WTC11 (cell line): ENCODE measurements around the gene AASDHPPT. TPM values are rescaled to one million over a fixed set of nuclear protein-coding genes. Genes with fewer than 3 reads are reported as not detected.

ENCODE experiments used
- ATAC-seq: fragments of 200-7000 bp; cut with Tn5 transposase; 2 replicates; pipeline ENCODE4 v1.10.0; 2021; ENCODE audit warnings: mild to moderate bottlenecking, moderate library complexity
- CTCF ChIA-PET: fragments of 300-600 bp; sonication (Branson Sonifier 250); formaldehyde crosslinking; loops from one replicate; lab custom pipeline; 2021; ENCODE audit warnings: antibody characterized with exemption; lab: Charles Lee
- POLR2A ChIA-PET: fragments of 350-600 bp; sonication (Branson Sonifier 250); formaldehyde crosslinking; loops from one replicate; lab custom pipeline; 2021; ENCODE audit warnings: antibody characterized with exemption; lab: Charles Lee
- DNase-seq: peaks from one replicate; pipeline ENCODE4 v3.0.0; 2021; ENCODE audit warnings: low spot score
- H3K27ac Mint-ChIP-seq: 2 replicates; pipeline ENCODE4 v1.8.0; 2021; ENCODE audit warnings: mixed read lengths
- H3K27me3 Mint-ChIP-seq: 2 replicates; pipeline ENCODE4 v1.8.0; 2021; ENCODE audit warnings: low read depth, mild to moderate bottlenecking, moderate library complexity, mixed read lengths
- H3K36me3 Mint-ChIP-seq: 2 replicates; pipeline ENCODE4 v1.8.0; 2021; ENCODE audit warnings: mixed read lengths
- H3K4me1 Mint-ChIP-seq: 2 replicates; pipeline ENCODE4 v1.8.0; 2022; ENCODE audit warnings: mixed read lengths
- H3K4me3 Mint-ChIP-seq: 2 replicates; pipeline ENCODE4 v1.8.0; 2021; ENCODE audit warnings: mild to moderate bottlenecking, moderate library complexity, mixed read lengths
- H3K9me3 Mint-ChIP-seq: 2 replicates; pipeline ENCODE4 v1.8.0; 2021; ENCODE audit warnings: mixed read lengths
- CBFB ChIP-seq: sonication (generic); formaldehyde crosslinking; IDR thresholded peaks from 2 replicates; pipeline ENCODE4 v1.8.1; 2022; ENCODE audit warnings: mild to moderate bottlenecking, low read depth, missing genetic modification reagents
- ELF4 ChIP-seq: sonication (generic); formaldehyde crosslinking; IDR thresholded peaks from 2 replicates; pipeline ENCODE4 v1.8.1; 2022; ENCODE audit warnings: low read depth, mild to moderate bottlenecking, moderate library complexity, missing genetic modification reagents
- ETV6 ChIP-seq: sonication (generic); formaldehyde crosslinking; IDR thresholded peaks from 2 replicates; pipeline ENCODE4 v1.8.1; 2022; ENCODE audit warnings: mild to moderate bottlenecking, missing genetic modification reagents
- IRF2 ChIP-seq: sonication (generic); formaldehyde crosslinking; IDR thresholded peaks from 2 replicates; pipeline ENCODE4 v1.8.0; 2022; ENCODE audit warnings: low read depth, missing genetic modification reagents, borderline replicate concordance
- NFE2L1 ChIP-seq: sonication (generic); formaldehyde crosslinking; IDR thresholded peaks from 2 replicates; pipeline ENCODE4 v1.8.1; 2023; ENCODE audit warnings: missing genetic modification reagents
- TCF7 ChIP-seq: sonication (generic); formaldehyde crosslinking; IDR thresholded peaks from 2 replicates; pipeline ENCODE4 v1.8.0; 2022; ENCODE audit warnings: mild to moderate bottlenecking, low read depth, missing genetic modification reagents, moderate library complexity
- TEAD4 ChIP-seq: sonication (generic); formaldehyde crosslinking; IDR thresholded peaks from 2 replicates; pipeline ENCODE4 v1.8.0; 2022; ENCODE audit warnings: mild to moderate bottlenecking, missing genetic modification reagents
- TP53 ChIP-seq: sonication (generic); formaldehyde crosslinking; IDR thresholded peaks from 2 replicates; pipeline ENCODE4 v1.8.1; 2023; ENCODE audit warnings: mild to moderate bottlenecking, missing genetic modification reagents
- ZNF263 ChIP-seq: sonication (generic); formaldehyde crosslinking; IDR thresholded peaks from 2 replicates; pipeline ENCODE4 v1.8.1; 2022; ENCODE audit warnings: low read depth, mild to moderate bottlenecking, moderate library complexity, missing genetic modification reagents
- total RNA-seq: library from RNA; stranded (reverse); gene quantifications from 3 replicates; pipeline ENCODE4 v1.2.3, GENCODE V29; 2021
- TF ChIP-seq, protein P1 (sequence below): sonication (generic); formaldehyde crosslinking; IDR thresholded peaks from 2 replicates; pipeline ENCODE4 v1.8.0; 2022; ENCODE audit warnings: mild to moderate bottlenecking, missing genetic modification reagents
- TF ChIP-seq, protein P2 (sequence below): sonication (generic); formaldehyde crosslinking; IDR thresholded peaks from 2 replicates; pipeline ENCODE4 v1.8.0; 2022; ENCODE audit warnings: mild to moderate bottlenecking, missing genetic modification reagents
- TF ChIP-seq, protein P3 (sequence below): sonication (generic); formaldehyde crosslinking; IDR thresholded peaks from 2 replicates; pipeline ENCODE4 v1.8.1; 2023; ENCODE audit warnings: mild to moderate bottlenecking, missing genetic modification reagents, borderline replicate concordance
- TF ChIP-seq, protein P4 (sequence below): fragments of 250-450 bp; sonication (Bioruptor Pico); IDR thresholded peaks from 2 replicates; pipeline ENCODE4 v1.9.0; 2021; ENCODE audit warnings: moderate library complexity, mild to moderate bottlenecking, inconsistent platforms, borderline replicate concordance
- TF ChIP-seq, protein P5 (sequence below): fragments of 250-450 bp; sonication (Bioruptor Pico); IDR thresholded peaks from 2 replicates; pipeline ENCODE4 v1.9.0; 2021; ENCODE audit warnings: mild to moderate bottlenecking

AASDHPPT gene
- total RNA-seq, 1 experiment from 2014 or later: 37.0 TPM

DNA sequence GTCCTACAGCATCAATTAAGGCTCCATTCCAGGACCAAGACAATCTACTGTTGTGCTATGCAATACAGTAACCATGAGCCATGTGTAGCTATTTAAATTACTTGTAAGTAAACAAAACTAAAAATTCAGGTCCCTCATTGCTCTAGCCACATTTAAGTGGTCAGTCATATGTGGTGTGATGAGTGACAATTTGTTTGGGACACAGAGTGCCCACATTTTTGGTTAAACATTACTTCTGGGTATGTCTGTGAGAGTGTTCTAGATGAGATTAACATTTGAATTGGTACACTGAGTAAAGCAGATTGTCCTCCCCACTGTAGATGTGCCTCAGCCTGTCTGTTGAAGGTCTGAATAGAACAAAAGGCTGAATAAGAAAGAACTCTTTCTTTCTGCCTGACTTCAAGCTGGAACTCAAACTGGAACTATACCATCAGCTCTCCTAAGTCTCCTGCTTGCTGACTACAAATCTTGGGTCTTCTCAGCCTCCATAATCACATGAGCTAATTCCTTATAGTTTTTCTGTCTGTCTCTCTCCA, 16.1 kb upstream of the AASDHPPT start:
- POLR2A ChIA-PET: no interaction called here

DNA sequence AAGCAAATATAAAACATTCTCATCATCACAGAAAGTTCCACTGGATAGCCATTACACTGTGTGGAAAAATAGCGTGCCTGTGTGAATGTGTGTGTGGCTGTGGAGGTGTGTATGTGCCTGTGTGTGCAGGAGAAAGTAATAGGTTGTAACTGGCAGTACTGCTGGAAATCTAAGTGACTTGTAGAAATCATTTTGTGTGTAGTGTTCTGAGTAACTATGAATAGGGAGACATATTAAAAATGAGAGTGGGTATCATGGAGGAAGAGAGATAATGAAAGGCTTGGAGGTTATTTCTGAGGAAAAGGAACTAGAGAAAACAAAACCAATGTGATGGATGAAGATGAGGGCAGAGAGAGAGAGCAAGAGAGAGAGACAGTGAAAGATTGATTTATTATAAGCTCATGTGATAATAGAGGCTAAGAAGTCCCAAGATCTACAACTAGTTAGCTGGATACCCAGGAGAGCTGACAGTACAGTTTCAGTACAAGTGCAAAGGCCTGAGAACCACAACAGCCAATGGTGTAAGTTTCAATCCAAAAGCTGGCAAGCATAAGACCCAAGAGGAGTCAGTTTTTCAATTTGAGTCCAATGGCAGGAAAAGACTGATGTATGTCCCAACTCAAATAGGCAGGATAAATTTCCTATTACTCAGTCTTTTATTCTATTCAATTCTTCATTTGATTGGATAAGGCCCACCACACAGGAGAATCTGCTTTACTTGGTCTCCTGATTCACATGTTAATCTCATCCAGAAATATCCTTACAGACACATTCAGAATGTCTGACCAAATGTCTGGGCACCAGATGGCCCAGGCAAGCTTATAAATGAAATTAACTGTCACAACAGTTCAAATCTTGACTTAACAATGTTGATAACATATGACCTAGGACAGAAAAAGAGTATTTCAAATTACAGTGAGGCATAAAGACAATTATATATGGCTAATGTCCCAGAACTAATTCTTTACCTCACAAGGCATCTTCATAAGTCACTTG, 15.2 kb upstream of the AASDHPPT start:
- Mint-ChIP-seq H3K9me3 (no peaks in the 10 kb centered on the region), H3K27ac (no peak overlapping the region; the same call in 1 of the 2 replicates), H3K4me1 (peaks cover 13% of the 10 kb centered on the region), H3K27me3 (no peaks in the 10 kb centered on the region), H3K36me3 (peaks cover 5% of the 10 kb centered on the region), H3K4me3 (no peak overlapping the region)
- no peak for DNase-seq
- ATAC-seq: no peak
- CTCF ChIA-PET: no interaction called here
- POLR2A ChIA-PET: no interaction called here
- TF ChIP-seq TCF7 (no peak), TEAD4 (no peak), ETV6 (CRISPR knock-in tag) (no peak), TP53 (no peak), CBFB (CRISPR knock-in tag) (no peak)
- TF ChIP-seq, protein P1, sequence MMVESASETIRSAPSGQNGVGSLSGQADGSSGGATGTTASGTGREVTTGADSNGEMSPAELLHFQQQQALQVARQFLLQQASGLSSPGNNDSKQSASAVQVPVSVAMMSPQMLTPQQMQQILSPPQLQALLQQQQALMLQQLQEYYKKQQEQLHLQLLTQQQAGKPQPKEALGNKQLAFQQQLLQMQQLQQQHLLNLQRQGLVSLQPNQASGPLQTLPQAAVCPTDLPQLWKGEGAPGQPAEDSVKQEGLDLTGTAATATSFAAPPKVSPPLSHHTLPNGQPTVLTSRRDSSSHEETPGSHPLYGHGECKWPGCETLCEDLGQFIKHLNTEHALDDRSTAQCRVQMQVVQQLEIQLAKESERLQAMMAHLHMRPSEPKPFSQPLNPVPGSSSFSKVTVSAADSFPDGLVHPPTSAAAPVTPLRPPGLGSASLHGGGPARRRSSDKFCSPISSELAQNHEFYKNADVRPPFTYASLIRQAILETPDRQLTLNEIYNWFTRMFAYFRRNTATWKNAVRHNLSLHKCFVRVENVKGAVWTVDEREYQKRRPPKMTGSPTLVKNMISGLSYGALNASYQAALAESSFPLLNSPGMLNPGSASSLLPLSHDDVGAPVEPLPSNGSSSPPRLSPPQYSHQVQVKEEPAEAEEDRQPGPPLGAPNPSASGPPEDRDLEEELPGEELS (CRISPR knock-in tag): no peak

More for the DNA sequence above, 16.1 kb upstream of the AASDHPPT start:
- no peaks in the 10 kb centered on the region for H3K27me3 Mint-ChIP-seq
- H3K27ac Mint-ChIP-seq: 0 out of 2 replicates have a peak overlapping the region, but pooled peaks have one; percentile 43
- peaks cover 13% of the 10 kb centered on the region for H3K4me1 Mint-ChIP-seq
- H3K36me3 Mint-ChIP-seq: peaks cover 5% of the 10 kb centered on the region
- DNase-seq (no peak), ATAC-seq (peak; percentile 91)
- CTCF ChIA-PET: interaction anchor here (1.1 kb wide), 1 partner anchor 16 kb away, joined by 3 read pairs; the partner anchor contains the start of genes AASDHPPT and KBTBD3
- H3K9me3 Mint-ChIP-seq: no peaks in the 10 kb centered on the region
- H3K4me3 Mint-ChIP-seq: no peak overlapping the region
- TF ChIP-seq NFE2L1 (CRISPR knock-in tag): no peak
- TF ChIP-seq, protein P2, sequence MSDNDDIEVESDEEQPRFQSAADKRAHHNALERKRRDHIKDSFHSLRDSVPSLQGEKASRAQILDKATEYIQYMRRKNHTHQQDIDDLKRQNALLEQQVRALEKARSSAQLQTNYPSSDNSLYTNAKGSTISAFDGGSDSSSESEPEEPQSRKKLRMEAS (CRISPR knock-in tag): no peak
- TF ChIP-seq, protein P1 (CRISPR knock-in tag): no peak
- TF ChIP-seq, protein P3, sequence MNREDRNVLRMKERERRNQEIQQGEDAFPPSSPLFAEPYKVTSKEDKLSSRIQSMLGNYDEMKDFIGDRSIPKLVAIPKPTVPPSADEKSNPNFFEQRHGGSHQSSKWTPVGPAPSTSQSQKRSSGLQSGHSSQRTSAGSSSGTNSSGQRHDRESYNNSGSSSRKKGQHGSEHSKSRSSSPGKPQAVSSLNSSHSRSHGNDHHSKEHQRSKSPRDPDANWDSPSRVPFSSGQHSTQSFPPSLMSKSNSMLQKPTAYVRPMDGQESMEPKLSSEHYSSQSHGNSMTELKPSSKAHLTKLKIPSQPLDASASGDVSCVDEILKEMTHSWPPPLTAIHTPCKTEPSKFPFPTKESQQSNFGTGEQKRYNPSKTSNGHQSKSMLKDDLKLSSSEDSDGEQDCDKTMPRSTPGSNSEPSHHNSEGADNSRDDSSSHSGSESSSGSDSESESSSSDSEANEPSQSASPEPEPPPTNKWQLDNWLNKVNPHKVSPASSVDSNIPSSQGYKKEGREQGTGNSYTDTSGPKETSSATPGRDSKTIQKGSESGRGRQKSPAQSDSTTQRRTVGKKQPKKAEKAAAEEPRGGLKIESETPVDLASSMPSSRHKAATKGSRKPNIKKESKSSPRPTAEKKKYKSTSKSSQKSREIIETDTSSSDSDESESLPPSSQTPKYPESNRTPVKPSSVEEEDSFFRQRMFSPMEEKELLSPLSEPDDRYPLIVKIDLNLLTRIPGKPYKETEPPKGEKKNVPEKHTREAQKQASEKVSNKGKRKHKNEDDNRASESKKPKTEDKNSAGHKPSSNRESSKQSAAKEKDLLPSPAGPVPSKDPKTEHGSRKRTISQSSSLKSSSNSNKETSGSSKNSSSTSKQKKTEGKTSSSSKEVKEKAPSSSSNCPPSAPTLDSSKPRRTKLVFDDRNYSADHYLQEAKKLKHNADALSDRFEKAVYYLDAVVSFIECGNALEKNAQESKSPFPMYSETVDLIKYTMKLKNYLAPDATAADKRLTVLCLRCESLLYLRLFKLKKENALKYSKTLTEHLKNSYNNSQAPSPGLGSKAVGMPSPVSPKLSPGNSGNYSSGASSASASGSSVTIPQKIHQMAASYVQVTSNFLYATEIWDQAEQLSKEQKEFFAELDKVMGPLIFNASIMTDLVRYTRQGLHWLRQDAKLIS (CRISPR knock-in tag): no peak
- TF ChIP-seq, protein P4, sequence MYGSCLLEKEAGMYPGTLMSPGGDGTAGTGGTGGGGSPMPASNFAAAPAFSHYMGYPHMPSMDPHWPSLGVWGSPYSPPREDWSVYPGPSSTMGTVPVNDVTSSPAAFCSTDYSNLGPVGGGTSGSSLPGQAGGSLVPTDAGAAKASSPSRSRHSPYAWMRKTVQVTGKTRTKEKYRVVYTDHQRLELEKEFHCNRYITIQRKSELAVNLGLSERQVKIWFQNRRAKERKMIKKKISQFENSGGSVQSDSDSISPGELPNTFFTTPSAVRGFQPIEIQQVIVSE: no peak
- TF ChIP-seq IRF2 (CRISPR knock-in tag): no peak
- TF ChIP-seq ZNF263 (CRISPR knock-in tag): no peak
- no peak for TF ChIP-seq TCF7
- TF ChIP-seq, protein P5, sequence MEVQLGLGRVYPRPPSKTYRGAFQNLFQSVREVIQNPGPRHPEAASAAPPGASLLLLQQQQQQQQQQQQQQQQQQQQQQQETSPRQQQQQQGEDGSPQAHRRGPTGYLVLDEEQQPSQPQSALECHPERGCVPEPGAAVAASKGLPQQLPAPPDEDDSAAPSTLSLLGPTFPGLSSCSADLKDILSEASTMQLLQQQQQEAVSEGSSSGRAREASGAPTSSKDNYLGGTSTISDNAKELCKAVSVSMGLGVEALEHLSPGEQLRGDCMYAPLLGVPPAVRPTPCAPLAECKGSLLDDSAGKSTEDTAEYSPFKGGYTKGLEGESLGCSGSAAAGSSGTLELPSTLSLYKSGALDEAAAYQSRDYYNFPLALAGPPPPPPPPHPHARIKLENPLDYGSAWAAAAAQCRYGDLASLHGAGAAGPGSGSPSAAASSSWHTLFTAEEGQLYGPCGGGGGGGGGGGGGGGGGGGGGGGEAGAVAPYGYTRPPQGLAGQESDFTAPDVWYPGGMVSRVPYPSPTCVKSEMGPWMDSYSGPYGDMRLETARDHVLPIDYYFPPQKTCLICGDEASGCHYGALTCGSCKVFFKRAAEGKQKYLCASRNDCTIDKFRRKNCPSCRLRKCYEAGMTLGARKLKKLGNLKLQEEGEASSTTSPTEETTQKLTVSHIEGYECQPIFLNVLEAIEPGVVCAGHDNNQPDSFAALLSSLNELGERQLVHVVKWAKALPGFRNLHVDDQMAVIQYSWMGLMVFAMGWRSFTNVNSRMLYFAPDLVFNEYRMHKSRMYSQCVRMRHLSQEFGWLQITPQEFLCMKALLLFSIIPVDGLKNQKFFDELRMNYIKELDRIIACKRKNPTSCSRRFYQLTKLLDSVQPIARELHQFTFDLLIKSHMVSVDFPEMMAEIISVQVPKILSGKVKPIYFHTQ (CRISPR knock-in tag): no peak
- TF ChIP-seq ELF4: no peak
- TF ChIP-seq, all 79 proteins: peak for 0
